ENCODE measurements around the gene HOXC13.

Gene HOXC13

DNA sequence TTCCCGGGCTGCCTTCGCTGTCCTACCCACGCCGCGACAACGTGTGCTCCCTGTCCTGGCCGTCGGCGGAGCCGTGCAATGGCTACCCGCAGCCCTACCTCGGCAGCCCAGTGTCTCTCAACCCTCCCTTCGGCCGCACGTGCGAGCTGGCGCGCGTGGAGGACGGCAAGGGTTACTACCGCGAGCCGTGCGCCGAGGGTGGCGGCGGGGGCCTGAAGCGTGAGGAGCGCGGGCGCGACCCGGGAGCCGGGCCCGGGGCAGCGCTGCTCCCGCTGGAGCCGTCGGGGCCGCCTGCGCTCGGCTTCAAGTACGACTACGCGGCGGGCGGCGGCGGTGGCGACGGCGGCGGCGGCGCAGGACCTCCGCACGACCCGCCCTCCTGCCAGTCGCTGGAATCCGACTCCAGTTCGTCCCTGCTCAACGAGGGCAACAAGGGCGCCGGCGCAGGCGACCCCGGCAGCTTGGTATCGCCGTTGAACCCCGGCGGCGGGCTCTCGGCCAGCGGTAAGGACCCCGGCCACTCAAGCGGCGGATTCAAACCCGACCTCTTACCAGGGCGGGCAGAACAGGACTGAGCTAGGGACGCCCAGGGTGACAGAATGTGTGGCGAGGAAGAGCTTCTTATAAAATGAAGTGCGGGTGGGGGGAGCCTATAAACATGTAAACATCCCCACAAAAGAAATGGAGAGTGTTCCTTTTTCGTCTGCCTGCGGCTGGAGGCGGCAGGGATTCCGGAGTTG is 16.6 kb downstream of the HOXC13 start:
- no peak for DNase-seq

DNA sequence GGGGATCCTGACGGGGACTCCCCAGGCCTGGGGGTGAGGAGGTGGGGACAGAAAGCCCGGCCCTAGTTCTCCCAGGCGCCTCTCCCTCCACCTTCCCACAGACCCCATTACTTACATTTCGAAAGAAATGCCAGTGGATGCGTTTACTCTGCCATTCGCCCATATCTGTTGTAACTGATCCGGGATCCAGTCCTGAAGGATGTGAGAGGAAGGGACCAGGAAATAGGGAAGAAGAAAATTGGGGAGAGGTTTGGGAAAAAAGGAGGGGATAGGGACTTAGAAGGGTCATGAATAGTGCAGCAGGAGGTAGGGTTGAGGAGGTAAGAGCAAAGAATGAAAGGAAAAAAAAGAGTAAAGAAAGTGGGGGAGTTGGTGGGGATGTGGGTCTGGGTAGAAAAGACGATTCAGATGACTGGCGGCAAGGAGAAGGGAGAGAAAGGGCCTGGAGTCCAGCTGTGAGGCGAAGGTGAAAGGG is 17.2 kb downstream of the HOXC13 start:
- no peak for DNase-seq

DNA sequence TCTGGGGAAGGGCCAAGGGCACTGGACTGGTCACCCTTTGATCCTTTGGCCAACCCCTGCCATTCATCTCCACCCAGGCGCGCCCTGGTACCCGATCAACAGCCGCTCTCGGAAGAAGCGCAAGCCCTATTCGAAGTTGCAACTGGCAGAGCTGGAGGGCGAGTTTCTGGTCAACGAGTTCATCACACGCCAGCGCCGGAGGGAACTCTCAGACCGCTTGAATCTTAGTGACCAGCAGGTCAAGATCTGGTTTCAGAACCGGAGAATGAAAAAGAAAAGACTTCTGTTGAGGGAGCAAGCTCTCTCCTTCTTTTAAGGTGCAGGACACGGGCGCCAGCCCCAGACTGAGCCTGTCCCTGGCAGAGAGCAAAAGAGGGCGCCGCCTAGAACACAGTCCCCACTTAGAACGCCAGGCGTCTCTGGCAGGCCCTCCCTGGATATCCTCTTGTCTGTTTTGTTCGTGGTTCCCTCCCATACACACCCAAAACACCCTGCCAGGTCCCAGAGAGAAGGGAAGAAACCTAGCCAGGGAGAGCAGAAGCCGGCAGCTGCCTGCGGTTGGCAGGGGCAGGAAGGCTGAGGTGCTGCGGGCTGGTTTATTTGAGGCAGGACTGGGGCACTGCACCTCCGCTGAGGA is 17.7 kb downstream of the HOXC13 start:
- DNase-seq = peak; percentile 37

DNA sequence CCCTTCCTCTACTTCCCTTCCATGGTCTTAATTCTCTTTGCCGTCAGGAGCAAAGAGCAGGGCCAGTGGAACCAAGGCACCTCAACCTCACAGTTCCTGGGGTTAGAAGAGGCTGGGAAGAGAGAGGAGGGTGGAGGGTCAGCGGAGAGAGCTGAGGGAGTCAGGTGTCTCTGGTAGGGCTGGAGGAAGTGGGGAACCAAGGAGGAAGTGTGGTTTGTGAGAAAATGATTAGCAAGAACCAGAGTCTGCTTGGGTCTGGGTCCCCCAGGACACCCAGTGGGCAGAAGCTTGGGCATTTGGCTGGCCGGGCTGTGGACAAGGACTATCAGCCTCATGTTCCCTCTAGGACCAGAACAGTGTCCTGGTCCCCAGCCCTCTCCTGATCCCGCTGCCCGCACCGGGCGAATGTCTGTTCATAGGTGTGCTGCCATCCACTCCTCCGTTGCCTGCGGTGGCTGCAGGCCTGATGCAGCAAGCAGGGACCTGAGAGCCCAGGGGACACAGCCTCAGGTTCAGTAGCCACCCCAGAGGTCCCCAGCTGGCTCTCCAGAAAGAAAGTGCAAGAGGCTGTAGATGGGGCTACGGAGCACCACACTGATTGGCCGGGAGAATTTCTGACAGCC is 18.4 kb downstream of the HOXC13 start:
- no peak for DNase-seq

DNA sequence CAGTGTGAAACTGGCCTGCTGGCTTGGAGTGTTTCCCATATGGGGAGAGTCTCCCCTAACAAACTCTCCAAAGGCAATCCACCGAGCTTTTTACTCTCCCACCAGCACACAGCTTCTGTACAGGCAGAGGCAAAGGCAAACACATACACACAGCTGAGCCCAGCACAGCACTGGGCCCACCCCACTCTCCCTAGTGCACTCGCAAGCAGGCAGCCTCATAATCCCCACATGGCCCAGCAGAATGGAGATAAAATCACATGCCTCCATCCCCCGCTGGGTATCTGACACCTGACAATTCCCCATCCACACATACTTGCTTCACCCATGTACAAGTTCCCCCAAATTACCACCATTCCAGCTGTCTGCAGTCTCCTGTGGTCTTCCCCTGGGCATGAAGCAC is 19.5 kb downstream of the HOXC13 start:
- DNase-seq = no peak

DNA sequence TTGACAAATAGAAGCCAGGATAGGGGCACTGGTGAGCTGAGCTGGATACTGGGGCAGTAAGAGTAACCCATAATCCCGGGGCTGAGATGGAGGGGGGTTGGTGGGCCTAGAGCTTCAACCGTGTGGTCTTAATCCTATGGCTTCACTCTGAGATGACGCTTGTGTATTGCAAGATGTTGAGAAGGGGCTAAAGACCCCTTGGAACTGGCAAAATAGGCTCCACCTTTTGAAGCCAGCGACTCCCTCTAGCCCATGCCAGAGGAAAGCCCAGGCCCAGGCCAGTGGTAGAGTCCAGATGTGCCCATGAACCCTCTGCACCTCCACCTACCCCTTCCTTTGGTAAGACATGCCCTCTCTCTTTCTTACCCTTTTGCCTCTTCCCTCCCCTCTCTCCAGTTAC is 20.7 kb downstream of the HOXC13 start:
- no peak for DNase-seq

DNA sequence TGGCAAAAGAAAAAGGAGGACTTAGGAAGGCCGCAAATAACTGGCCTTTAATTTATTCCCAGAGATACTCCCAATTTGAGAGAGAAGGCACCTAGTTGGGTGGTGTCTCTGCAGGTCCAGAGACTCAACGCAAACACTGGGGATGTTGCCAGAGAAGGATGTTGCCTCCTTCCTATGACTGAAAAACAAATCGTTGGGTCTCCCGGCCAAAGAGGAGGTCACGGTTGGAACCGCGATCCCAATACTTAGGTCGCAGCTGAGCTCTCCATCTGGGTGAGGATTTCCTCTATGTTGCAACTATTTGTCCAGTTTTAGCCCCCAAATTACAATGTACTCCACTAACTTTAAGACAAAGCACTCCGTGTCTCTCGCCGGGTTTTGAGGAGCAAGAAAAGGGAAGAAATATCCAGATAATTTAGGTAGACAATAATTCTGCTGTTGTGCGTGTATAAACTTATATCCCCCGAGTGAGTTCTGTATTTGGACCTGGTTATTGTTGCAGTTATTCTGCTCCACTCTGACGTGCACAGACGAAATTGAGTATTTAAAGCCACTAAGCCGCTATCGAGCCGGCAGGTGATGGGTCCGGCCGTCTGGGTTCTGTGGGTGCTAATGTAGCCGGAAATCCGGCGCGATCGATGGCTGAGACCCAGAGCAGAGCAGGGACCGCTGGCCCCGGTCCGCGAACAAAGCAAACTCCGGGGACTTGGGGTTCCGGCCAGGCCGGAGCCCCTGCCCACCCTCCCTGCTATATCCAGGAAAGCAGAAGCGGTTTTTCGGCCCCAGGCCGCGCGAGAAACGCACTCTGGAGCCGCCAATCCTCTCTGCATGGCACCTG is 21.8 kb downstream of the HOXC13 start:
- no peak for DNase-seq

DNA sequence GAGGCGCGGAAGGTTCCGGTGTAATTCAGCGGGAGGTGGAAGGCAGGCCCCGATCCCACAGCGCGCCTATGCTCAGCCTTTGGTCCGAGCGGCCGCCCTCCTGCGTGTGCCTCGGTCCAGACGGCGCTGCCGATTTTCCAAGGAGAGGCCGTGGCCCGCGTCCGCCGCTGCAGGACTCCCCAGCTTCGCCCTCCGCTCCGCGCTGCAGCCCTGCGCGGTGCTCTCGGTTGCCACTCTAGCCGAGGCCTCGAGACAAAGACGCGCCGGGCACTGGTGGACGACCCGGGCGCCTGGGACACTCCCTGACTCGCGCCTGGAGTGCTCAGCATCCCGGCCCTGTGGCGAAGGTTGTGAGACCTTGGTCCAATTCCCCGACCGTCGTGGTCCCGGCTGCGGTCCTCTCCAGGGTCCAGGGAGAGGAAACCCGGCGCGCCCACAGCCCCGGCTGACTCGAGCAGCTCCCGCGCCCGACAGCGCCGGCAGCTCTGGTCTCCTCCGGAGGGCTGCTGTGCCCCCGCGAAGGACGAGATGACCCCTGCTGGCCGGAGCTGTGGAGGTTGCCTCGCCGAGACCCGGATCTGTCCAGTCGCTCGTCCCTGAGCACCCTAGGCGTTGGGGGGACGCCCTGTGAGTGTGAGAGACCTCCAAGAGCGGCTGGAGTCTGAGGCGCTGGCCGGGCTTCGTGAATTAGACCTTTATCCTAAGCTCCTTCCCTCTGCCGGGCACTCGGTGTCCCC is 22.6 kb downstream of the HOXC13 start:
- no peak for DNase-seq

DNA sequence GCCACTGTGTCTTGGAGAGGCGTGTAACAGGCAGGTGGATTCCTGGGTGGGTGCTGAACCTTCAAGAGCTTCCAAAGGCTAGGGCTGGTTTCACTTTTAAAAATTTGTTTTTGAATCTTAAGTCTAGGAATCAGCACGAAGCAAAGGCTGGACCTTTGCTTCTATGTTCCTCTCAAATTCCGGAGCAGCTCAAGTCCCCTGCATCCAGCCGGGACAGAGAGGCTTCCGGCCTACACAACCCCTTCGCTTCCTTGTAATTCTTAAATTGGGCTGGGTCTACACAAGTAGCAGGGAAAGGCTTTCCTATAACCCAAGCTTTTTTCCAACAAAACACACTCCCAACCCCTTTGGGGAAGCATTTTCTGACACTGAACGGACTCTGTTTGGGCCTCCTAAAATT is 24.4 kb downstream of the HOXC13 start:
- no peak for DNase-seq

DNA sequence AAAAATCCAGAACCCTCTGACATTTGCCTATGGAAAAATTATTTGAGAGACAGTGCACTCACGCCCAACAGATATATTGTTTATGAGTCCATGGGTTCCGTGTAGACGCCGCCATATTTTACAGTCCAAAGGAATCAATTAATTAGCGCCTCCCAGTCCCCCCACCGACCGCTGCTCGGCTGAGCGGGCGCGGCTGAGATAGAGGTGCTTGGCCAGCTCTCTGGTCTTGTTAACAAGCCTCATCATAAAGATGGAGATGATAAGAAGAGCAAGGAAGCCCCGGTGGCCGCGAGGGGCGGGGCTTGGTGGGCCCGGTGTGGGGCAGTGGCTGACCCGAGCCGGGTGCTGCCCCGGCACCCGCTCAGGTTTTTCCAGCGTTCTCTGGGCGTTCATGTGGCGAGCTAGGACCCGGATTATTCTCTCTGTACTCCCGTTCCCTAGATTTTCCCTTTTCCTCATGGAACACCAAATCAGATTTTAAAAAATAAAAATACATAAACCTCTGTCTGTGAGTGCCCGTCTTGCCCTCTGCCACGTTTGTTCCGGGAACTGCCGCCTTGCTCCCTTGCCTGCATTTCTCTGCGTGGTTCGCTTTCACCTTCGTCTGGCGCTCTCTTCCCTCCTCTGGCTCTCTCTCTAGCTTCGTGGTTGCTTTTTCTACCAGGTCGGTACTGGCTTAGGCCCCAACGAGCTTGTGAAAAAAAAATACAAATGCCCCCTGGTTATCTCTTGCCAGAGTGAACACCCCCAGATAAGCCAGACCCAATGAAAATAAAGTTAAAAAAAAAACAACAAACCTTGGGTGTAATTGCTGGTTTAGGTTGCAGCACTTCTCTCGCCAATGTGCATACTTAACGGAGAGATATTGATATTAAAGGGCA is 25.0 kb downstream of the HOXC13 start:
- DNase-seq = no peak

DNA sequence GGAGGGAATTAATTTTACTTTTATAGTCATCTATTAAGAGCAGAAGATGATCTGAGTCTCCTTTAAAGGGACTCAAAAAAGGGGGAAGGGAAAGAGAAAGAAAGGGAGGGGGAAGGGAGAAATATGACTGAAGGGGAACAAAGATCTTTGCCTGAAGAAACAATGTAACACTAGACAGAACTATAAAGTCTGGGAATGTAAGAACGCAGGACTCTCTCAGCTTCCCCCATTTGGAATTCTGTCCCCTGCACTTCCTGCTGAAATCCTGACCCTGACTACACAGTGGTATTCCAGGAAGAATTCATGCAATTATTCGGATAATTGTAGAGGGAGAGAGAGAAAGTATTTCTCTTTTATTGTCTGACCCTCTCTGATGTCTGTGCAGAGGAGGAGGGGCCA is 25.7 kb downstream of the HOXC13 start:
- no peak for DNase-seq

DNA sequence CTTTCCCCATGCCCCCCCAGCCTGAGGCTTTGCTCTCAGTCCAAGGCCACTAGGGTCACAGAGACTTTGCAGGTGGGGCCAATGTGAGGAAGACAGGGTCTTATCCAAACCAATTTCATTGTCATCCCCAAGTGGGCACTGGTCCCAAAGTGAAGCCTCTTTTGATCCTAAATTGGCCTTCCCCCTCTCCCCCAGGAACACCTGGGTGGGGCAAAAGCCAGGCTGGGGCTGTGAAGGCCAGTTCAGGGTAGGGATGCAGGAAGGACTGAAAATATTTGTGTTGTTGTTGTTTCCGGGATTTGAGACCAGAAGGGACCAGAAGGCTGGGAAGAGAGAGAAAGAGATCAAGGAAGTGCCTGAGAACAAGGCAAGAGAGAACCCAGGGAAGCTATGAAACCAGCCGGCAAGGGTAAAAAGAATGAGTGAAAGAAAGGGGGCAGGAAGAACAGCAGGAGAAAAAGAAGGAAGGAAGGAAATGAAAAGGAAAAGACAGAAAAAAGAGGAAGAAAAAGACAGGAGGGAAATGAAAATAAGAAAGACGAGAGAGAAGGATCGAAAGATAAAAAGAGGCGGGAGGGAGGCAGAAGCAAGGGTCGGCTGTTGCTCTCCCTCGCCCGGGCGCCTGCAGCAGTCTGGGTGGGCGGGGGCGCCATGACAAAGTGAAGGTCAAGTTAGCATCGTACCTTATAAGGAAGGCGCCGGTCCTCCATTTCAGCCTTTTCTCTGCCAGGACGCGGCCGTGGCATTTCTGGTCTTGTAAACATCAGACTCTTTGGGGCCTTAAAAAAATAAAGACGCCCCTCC is 26.9 kb downstream of the HOXC13 start:
- no peak for DNase-seq

DNA sequence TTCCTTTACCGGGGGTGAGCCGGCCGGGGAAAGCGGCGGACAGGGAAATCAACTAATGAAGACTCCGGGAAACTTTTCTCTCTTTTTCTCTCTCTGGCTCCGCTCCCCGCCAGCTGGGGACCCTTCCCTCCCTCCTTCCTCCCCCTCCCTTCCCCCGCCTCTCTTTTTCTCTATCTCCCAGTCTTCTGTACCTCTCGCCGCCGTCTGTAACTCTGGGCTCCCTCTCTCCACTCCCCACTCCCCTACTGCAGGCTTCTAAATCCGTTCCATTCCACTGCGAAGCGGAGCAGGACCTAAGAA is 27.4 kb downstream of the HOXC13 start:
- DNase-seq = no peak

DNA sequence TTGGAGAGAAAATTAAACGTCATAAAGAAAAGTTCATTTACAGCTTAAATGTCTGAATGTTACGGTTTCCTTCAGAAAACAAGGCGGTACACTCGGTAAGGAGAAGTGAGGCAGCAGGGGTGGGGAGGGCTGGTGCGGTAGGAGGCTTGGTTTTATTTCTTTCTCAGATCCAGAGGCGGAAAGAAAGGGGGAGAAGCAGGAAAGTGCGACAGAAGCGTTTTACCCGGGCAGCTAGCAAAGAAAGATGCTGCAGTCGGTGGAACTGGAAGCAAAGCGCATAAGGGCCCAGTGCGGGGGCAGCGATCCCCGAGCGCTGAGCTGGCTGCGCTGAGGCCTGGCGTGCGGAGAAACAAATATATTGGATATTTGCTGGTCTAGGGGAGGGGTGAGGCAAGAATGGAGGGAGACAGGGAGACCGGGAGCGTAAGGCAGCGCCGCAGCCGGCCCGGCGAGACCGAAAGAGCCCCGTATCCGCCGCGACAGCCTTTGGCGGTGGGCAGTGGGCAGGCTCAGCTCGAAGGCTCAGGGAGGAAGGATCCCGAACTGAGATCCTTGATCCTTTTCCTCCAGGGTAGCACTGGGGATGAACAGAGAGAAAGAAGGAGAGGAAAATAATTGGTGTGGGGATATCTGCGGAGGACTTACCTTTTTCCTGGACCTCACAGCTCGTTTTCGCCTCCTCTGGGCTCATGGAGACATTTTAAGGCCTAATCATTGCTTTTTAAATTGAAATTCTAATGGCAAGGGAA is 27.9 kb downstream of the HOXC13 start:
- no peak for DNase-seq

DNA sequence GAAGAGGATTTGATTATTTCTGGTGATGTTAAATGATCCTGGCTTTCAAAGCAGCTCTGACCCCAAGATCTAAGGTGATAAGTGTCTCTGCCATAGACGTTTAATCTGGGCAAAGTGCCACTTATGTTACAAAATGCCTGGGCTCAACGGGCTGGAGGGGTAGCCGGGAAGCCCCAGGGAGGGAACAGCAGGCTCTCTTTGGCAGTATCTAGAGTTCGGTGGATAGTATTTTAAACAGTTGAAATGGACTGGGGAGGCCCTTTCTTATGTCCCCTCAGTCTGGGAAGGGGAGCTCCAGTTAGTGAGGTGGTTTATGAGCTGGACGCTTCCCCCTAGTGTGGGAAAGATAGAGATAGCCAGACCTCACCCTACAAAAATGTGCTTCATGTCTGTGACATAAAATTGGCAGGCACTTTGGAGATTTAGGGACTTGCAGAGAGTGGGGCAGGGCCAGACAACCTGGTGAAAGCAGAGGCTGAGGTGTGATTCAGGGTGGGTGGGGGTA is 28.8 kb downstream of the HOXC13 start:
- DNase-seq = no peak

DNA sequence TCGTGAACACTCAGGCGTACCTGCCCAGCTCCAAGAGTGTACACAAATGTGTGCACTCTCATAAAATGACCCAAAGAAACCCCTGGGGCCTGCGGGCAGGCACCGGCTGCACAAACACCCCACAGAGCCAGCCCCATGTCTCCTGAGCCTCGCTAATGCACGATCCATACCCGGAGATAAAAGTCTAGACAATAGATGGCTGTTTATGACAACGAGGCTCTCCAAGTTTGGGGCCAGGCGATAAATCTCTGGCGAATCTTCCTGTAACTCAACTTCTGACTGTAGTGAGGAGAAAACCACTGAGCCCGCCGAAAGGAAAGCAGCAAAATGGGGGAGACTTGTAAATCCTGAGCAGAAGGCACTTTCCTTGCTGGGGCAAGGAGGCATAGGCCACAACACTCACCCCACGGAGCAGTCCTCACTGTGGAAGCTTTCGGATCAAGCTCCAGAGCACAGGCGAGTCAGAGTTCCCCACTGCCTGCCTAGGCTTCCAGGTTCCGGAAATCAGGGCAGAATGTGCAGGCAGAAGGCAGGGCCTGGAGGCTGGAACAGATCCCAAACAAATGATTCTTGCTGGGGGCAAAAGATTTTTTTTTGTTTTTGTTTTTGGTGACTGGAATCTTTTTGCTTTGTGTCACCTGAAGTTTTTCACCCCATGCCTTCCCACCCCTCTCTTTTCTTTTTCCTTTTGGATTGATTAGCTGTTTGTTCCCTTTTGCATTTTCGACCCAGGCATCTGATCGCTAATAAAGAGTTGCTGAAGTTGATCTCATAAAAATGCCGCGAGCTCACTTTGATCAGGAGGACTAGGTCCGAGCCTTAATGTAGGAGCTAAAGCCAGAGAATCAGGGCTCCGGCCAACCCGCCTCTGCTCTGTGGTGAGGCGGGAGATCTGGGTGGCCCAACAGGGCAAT is 29.8 kb downstream of the HOXC13 start:
- no peak for DNase-seq

DNA sequence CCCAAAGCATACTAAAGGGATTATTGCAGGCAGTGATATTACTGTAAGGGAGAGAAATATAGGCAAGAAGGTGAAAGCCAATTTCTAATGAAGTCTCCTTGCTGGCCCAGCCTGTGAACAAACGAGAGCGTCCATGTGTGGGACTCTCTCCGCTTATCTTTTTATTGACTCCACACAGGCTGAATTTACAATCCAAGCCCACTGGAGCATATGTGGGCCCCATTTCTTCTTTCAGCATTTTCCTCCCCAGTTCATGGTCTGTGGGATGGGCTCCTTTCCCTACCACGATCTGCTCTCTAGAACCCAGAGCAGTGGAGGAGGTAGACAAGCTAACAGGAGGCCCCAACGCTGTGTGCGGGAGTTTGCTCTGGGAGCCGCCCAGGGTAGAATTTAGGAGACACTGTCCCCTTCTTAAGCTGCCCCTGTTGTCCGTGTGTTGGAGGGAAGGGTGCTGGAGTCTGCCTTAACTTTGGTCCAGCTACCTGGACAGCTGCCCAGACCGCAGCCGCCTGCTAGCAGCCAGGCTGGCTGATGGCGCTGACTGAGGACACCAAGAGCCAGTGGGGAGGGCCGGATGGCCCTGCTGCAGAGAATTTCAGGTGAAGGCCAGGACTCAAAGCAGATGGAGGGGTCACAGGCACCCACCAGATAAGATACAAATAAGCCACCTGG is 31.1 kb downstream of the HOXC13 start:
- DNase-seq = no peak

DNA sequence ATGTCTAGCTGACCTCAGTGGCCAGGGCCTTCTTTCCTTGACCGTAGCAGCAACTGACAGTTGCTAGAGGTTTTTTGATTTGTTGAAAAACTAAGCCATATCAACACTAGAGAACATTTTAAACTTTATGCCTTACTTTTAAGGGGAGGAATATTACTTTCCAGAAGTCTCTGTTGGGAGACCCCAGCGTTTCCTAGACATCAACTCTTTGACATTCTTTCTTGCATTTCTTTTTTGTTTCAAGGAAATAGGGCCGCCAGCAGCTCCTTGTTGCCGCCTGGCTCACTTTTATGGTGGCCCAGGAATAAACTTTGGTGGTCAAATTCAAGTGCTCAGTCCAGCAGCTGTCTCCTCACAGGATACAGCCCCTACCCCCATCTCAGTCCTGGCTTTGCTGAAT is 31.8 kb downstream of the HOXC13 start:
- no peak for DNase-seq
